ENCODE measurements around the gene C1orf122. TPM values are rescaled to one million over a fixed set of nuclear protein-coding genes. Genes with fewer than 3 reads are reported as not detected.

The C1orf122 gene
- total RNA-seq, 2 donors from 2014 or later = 57.3 to 60.8 TPM

- Histone ChIP-seq H3K9ac (ENCODE audit: extremely low read depth, low read length, poor library complexity, severe bottlenecking) (no peak overlapping the region), H3K27me3 (ENCODE audit: control insufficient read depth, insufficient read depth, low read length, poor library complexity, severe bottlenecking) (peaks cover 52% of the 10 kb centered on the region), H3K36me3 (ENCODE audit: control insufficient read depth, insufficient read depth, low read length) (no peaks in the 10 kb centered on the region), H3K9me3 (ENCODE audit: control insufficient read depth, low read length) (no peaks in the 10 kb centered on the region), H3K27ac (ENCODE audit: low read depth, low read length) (no peak overlapping the region), H3K4me1 (ENCODE audit: control insufficient read depth, insufficient read depth, low read length) (no peaks in the 10 kb centered on the region), H3K4me3 (ENCODE audit: low read length) (no peak overlapping the region)
- peaks cover 8% of the 10 kb centered on the region for H3K4me1 Mint-ChIP-seq
- no peak for TF ChIP-seq CTCF (conservative IDR thresholded peaks at IDR 0.05)
- peak; percentile 62 for DNase-seq
- H3K27me3 Mint-ChIP-seq (ENCODE audit: insufficient read depth) = peaks cover 43% of the 10 kb centered on the region
- H3K36me3 Mint-ChIP-seq (ENCODE audit: low read depth) = peaks cover 11% of the 10 kb centered on the region
- peak overlapping the region; percentile 56 for H3K4me3 Mint-ChIP-seq
- no peaks in the 10 kb centered on the region for H3K9me3 Mint-ChIP-seq
- WGBS, 2 experiments (ENCODE audit: insufficient coverage in 1 of 2, insufficient read length in 1 of 2) = 19 to 26% methylated on average over 14 to 59 of the region's 59 CpGs
- H3K27ac Mint-ChIP-seq = no peak overlapping the region
Measured at GRCh38 chr1:37794372-37795339, 12.9 kb upstream of the C1orf122 start.

GRCh38 chr1:37795340-37796125 lies 12.1 kb upstream of the C1orf122 start:
- Mint-ChIP-seq H3K9me3 (no peaks in the 10 kb centered on the region), H3K27ac (no peak overlapping the region), H3K27me3 (ENCODE audit: insufficient read depth) (peaks cover 38% of the 10 kb centered on the region), H3K4me1 (peaks cover 8% of the 10 kb centered on the region), H3K36me3 (ENCODE audit: low read depth) (peaks cover 18% of the 10 kb centered on the region), H3K4me3 (peak overlapping the region; percentile 56)
- Histone ChIP-seq H3K27me3 (ENCODE audit: control insufficient read depth, insufficient read depth, low read length, poor library complexity, severe bottlenecking) (peaks cover 44% of the 10 kb centered on the region), H3K9me3 (ENCODE audit: control insufficient read depth, low read length) (no peaks in the 10 kb centered on the region), H3K4me3 (ENCODE audit: low read length) (no peak overlapping the region), H3K36me3 (ENCODE audit: control insufficient read depth, insufficient read depth, low read length) (no peaks in the 10 kb centered on the region), H3K9ac (ENCODE audit: extremely low read depth, low read length, poor library complexity, severe bottlenecking) (no peak overlapping the region), H3K4me1 (ENCODE audit: control insufficient read depth, insufficient read depth, low read length) (no peaks in the 10 kb centered on the region), H3K27ac (ENCODE audit: low read depth, low read length) (no peak overlapping the region)
- 28 to 32% methylated on average over 14 to 22 of the region's 22 CpGs for WGBS, 2 experiments (ENCODE audit: insufficient coverage in 1 of 2, insufficient read length in 1 of 2)
- peak; percentile 95 for DNase-seq
- TF ChIP-seq CTCF (conservative IDR thresholded peaks at IDR 0.05) = no peak

- no peaks in the 10 kb centered on the region for H3K4me1 ChIP-seq (ENCODE audit: control insufficient read depth, insufficient read depth, low read length)
- Mint-ChIP-seq H3K36me3 (ENCODE audit: low read depth) (peaks cover 33% of the 10 kb centered on the region), H3K27ac (no peak overlapping the region), H3K9me3 (no peaks in the 10 kb centered on the region), H3K4me3 (no peak overlapping the region), H3K27me3 (ENCODE audit: insufficient read depth) (peaks cover 15% of the 10 kb centered on the region), H3K4me1 (peaks cover 8% of the 10 kb centered on the region)
- H3K27me3 ChIP-seq (ENCODE audit: control insufficient read depth, insufficient read depth, low read length, poor library complexity, severe bottlenecking) = peaks cover 21% of the 10 kb centered on the region
- no peak overlapping the region for H3K9ac ChIP-seq (ENCODE audit: extremely low read depth, low read length, poor library complexity, severe bottlenecking)
- H3K4me3 ChIP-seq (ENCODE audit: low read length) = no peak overlapping the region
- WGBS, 2 experiments (ENCODE audit: insufficient coverage in 1 of 2, insufficient read length in 1 of 2) = 87 to 100% methylated on average over 1 to 3 of the region's 3 CpGs
- DNase-seq = no peak
- H3K27ac ChIP-seq (ENCODE audit: low read depth, low read length) = no peak overlapping the region
- TF ChIP-seq CTCF (conservative IDR thresholded peaks at IDR 0.05) = no peak
- peaks cover 13% of the 10 kb centered on the region for H3K36me3 ChIP-seq (ENCODE audit: control insufficient read depth, insufficient read depth, low read length)
- H3K9me3 ChIP-seq (ENCODE audit: control insufficient read depth, low read length) = no peaks in the 10 kb centered on the region
Measured at GRCh38 chr1:37797750-37798345, 9.7 kb upstream of the C1orf122 start.
